K562 (cell line): Measurements from ENCODE around the gene HES5. TPM values are rescaled to one million over a fixed set of nuclear protein-coding genes. Genes with fewer than 3 reads are reported as not detected.

Source experiments
- ATAC-seq: fragments of 200-7000 bp; cut with Tn5 transposase; 3 replicates; pipeline ENCODE4 v1.9.1; 2020; ENCODE audit warnings: moderate library complexity
- BruUV-seq: library from RNA; stranded (reverse); fragments of 400-500 nt; replicated peaks from 2 replicates; lab custom pipeline; 2021; lab: Mats Ljungman, UMichigan
- CTCF ChIA-PET: fragments of 300-600 bp; formaldehyde crosslinking; extraction: SDS; loops from one replicate; lab custom pipeline; 2021; ENCODE audit warnings: low intra/inter-chr PET ratio; lab: Yijun Ruan, JAX
- POLR2A ChIA-PET: fragments of 300-600, 350-650 bp; sonication (Branson Sonifier 250); formaldehyde crosslinking; extraction: SDS; loops from one replicate; lab custom pipeline; 2021; ENCODE audit warnings: antibody characterized with exemption, inconsistent platforms; lab: Yijun Ruan, JAX
- DNase-seq, 4 experiments: peaks; one replicate each; pipeline versions ENCODE4 v3.0.0 to v3.0.0-alpha.2; 2011 to 2018; ENCODE audit warnings: low spot score in 3 of 4, mixed read lengths in 3 of 4; ENCODE audit errors: extremely low read depth in 1 of 4
- FAIRE-seq: peaks from 2 replicates; lab custom pipeline; 2011; peaks lifted over from hg19 to GRCh38; lab: Jason Lieb, UNC
- H2AFZ ChIP-seq: 2 replicates; pipeline ENCODE4 v1.6.0; 2011; ENCODE audit warnings: low read depth, low read length, control low read depth, inconsistent platforms
- H3K27ac ChIP-seq: fragments of 200-600 bp; 3 replicates; pipeline ENCODE4 v1.8.0; 2011; ENCODE audit warnings: low read depth, mild to moderate bottlenecking, control low read depth, inconsistent platforms, low read length, moderate library complexity, mixed read lengths; ENCODE audit errors: extremely low read depth
- H3K27me3 ChIP-seq, 2 experiments: fragments of 300-600 bp in 1 of 2; 2 replicates in 1 of 2; 3 replicates in 1 of 2; pipeline versions ENCODE4 v1.6.0 to v1.8.0; 2011; ENCODE audit warnings: inconsistent platforms in 2 of 2, low read length in 2 of 2, mild to moderate bottlenecking in 1 of 2, mixed read lengths in 1 of 2, moderate library complexity in 1 of 2; ENCODE audit not compliant: control insufficient read depth in 2 of 2, insufficient read depth in 2 of 2
- H3K36me3 ChIP-seq: fragments of 300-600 bp; 3 replicates; pipeline ENCODE4 v1.8.0; 2011; ENCODE audit warnings: mild to moderate bottlenecking, low read length, inconsistent platforms; ENCODE audit not compliant: control insufficient read depth, insufficient read depth
- H3K4me1 ChIP-seq, 2 experiments: fragments of 200-600 bp in 1 of 2; replicated peaks in 1 of 2; 2 replicates in 1 of 2; 3 replicates in 1 of 2; pipeline versions ENCODE4 v1.5.1 to v1.8.0; 2011; ENCODE audit warnings: inconsistent platforms in 2 of 2, low read length in 2 of 2, mild to moderate bottlenecking in 1 of 2, mixed read lengths in 1 of 2, moderate library complexity in 1 of 2; ENCODE audit not compliant: control insufficient read depth in 2 of 2, insufficient read depth in 2 of 2
- H3K4me2 ChIP-seq: 2 replicates; pipeline ENCODE4 v1.6.1; 2011; ENCODE audit warnings: low read length, control low read depth, inconsistent platforms, mixed read lengths; ENCODE audit not compliant: insufficient read depth
- H3K4me3 ChIP-seq: fragments of 200-600 bp; sonication (generic), shearing (Covaris generic); 2 replicates; pipeline ENCODE4 v1.5.1; 2016; ENCODE audit warnings: control low read depth, inconsistent platforms
- H3K79me2 ChIP-seq: fragments of 200-600 bp; 3 replicates; pipeline ENCODE4 v1.8.0; 2011; ENCODE audit warnings: low read length, inconsistent platforms; ENCODE audit not compliant: control insufficient read depth, insufficient read depth
- H3K9ac ChIP-seq, 2 experiments: 2 replicates each; pipeline versions ENCODE4 v1.6.0 to v1.6.1; 2011; ENCODE audit warnings: low read depth in 2 of 2, low read length in 2 of 2, control low read depth in 1 of 2, inconsistent platforms in 1 of 2, mild to moderate bottlenecking in 1 of 2, mixed read lengths in 1 of 2; ENCODE audit not compliant: insufficient read depth in 1 of 2
- H3K9me1 ChIP-seq: one replicate; pipeline ENCODE4 v1.6.0; 2011; ENCODE audit warnings: inconsistent platforms, mild to moderate bottlenecking, low read length, moderate library complexity; ENCODE audit not compliant: control insufficient read depth, insufficient read depth
- H3K9me3 ChIP-seq: replicated peaks from 2 replicates; pipeline ENCODE4 v1.5.1; 2011; ENCODE audit warnings: low read depth, low read length, inconsistent platforms; ENCODE audit not compliant: control insufficient read depth, insufficient read depth
- H4K20me1 ChIP-seq: replicated peaks from 2 replicates; pipeline ENCODE4 v1.6.1; 2011; ENCODE audit warnings: low read length, inconsistent platforms, mixed read lengths; ENCODE audit not compliant: control insufficient read depth, insufficient read depth
- FOS ChIP-seq: IDR thresholded peaks from 3 replicates; pipeline ENCODE4 v1.6.1; 2011; ENCODE audit not compliant: insufficient read length; ENCODE audit errors: extremely low read depth
- MIER1 ChIP-seq: fragments of 450-650 bp; IDR thresholded peaks from 2 replicates; pipeline ENCODE4 v1.6.1; 2016; ENCODE audit warnings: antibody characterized with exemption, mild to moderate bottlenecking, low read depth
- POLR3G ChIP-seq: IDR thresholded peaks from 2 replicates; pipeline ENCODE4 v1.6.1; 2011; ENCODE audit not compliant: insufficient read length, insufficient replicate concordance; ENCODE audit errors: extremely low read depth
- PRPF4 ChIP-seq: fragments of 200-400 bp; formaldehyde crosslinking; IDR thresholded peaks from one replicate; pipeline ENCODE4 v1.6.1; 2017; ENCODE audit warnings: low read length, low read depth, mild to moderate bottlenecking; ENCODE audit not compliant: insufficient read depth, poor library complexity, severe bottlenecking
- REST ChIP-seq, 2 experiments: fragments of 450-650 bp; formaldehyde crosslinking in 1 of 2; IDR thresholded peaks; 2 replicates each; pipeline versions ENCODE4 v1.4.0 to v1.6.1; 2014 to 2020; ENCODE audit warnings: mild to moderate bottlenecking in 2 of 2, borderline replicate concordance in 1 of 2, low read depth in 1 of 2
- ZNF75A ChIP-seq: fragments of 450-650 bp; formaldehyde crosslinking; IDR thresholded peaks from 2 replicates; pipeline ENCODE4 v1.4.0; 2020; ENCODE audit warnings: mild to moderate bottlenecking
- ZNF780A ChIP-seq: fragments of 250-450 bp; sonication (Bioruptor Pico); IDR thresholded peaks from 2 replicates; pipeline ENCODE4 v1.5.0; 2021; ENCODE audit warnings: mild to moderate bottlenecking
- WGBS: fragments of 100-300 bp; shearing (Covaris generic); methylation state at CpG from one replicate; pipeline ENCODE4 v1.1.6; 2016; ENCODE audit warnings: low coverage, mixed read lengths; ENCODE audit not compliant: insufficient coverage; ENCODE audit errors: missing lambda C conversion rate; 5-methylcytosine and 5-hydroxymethylcytosine counted together
- in situ Hi-C: fragments of 300-500 bp; cut with MboI; formaldehyde crosslinking; loops from 4 replicates; pipeline ENCODE4 v1.15.0; 2018; ENCODE audit warnings: inconsistent platforms, mixed read lengths
- intact Hi-C: fragments of 100-400 bp; cut with micrococcal nuclease; formaldehyde crosslinking; loops from 2 replicates; pipeline ENCODE4 v1.14.2; 2022
- polyA plus RNA-seq, 8 experiments: library from polyadenylated mRNA; depleted of rRNA in 4 of 8; stranded (reverse) in 5 of 8; unstranded in 3 of 8; fragments of >200 nt; fragmentation: Nextera tagmentation in 2 of 8; fragmentation: Illumina TruSeq in 1 of 8; extraction: Ambion mirVana in 2 of 8; extraction: Trizol in 1 of 8; gene quantifications; 2 replicates each; pipeline versions ENCODE4 v1.2.1 to v1.2.3, GENCODE V29; 2011 to 2014; ENCODE audit warnings: inconsistent platforms in 1 of 8, missing spikeins in 1 of 8
- total RNA-seq, 7 experiments: library from RNA; depleted of rRNA in 6 of 7; stranded (reverse); fragments of >200 nt in 6 of 7; fragmentation: Illumina TruSeq in 2 of 7; extraction: Trizol in 2 of 7; gene quantifications; 2 replicates each; pipeline versions ENCODE4 v1.2.1 to v1.2.3, GENCODE V29; 2011 to 2021; ENCODE audit warnings: low replicate concordance in 1 of 7

The HES5 gene
- total and polyA plus RNA-seq, 9 of the 15 experiments (the other 6 are each of a cell fraction or from before 2014, with no cell fraction given), result not detected

- TF ChIP-seq PRPF4, result no peak
Measured at GRCh38 chr1:2560299-2561073, 30.4 kb upstream of the HES5 start (continued).

GRCh38 chr1:2559509-2560298 is 29.6 kb upstream of the HES5 start:
- POLR2A ChIA-PET, result interaction anchor here (0.7 to 1.7 kb wide), 4 partner anchors 13 to 410 kb away, joined by 3 to 5 read pairs (median 3); no protein-coding TSS in a partner anchor
- Histone ChIP-seq H3K79me2 (no peaks in the 10 kb centered on the region), H3K9me3 (no peaks in the 10 kb centered on the region), H3K4me3 (no peak overlapping the region), H3K27ac (no peak overlapping the region), H3K4me1 (peaks cover 26 to 87% of the 10 kb centered on the region in 2 experiments), H3K9ac (no peak overlapping the region), H2AFZ (no peak overlapping the region), H3K4me2 (no peak overlapping the region), H4K20me1 (no peaks in the 10 kb centered on the region), H3K36me3 (no peaks in the 10 kb centered on the region), H3K27me3 (peaks cover 4 to 16% of the 10 kb centered on the region in 2 experiments; a peak in 3 of 5 replicates), H3K9me1 (no peaks in the 10 kb centered on the region)
- ATAC-seq (no peak), DNase-seq (no peak), FAIRE-seq (no peak)
- in situ Hi-C loops (no loop called here), intact Hi-C loops (no loop called here)
- WGBS, result 41% methylated on average over 33 of the region's 35 CpGs
- BruUV-seq, result no TSS peak
- CTCF ChIA-PET, result no interaction called here
- TF ChIP-seq POLR3G (no peak), REST (IDR thresholded peaks at IDR 0.05; ENCODE audit: borderline replicate concordance) (no peak), REST (CRISPR knock-in tag; IDR thresholded peaks at IDR 0.05; ENCODE audit: low read depth) (no peak), MIER1 (no peak), FOS (no peak), ZNF75A (CRISPR knock-in tag) (no peak), ZNF780A (no peak)
